SU-DHL-6 (cell line): ENCODE results near the gene DCK.

Experiments used
- EZH2phosphoT487 ChIP-seq: fragments of 200-600 bp; sonication (generic), shearing (Covaris generic); conservative IDR thresholded peaks from 2 replicates; pipeline ENCODE4 v1.6.1; 2018; ENCODE audit warnings: mild to moderate bottlenecking, antibody characterized with exemption, low read length, moderate library complexity, mixed read lengths
- TF ChIP-seq, protein P1 (sequence below): fragments of 200-600 bp; sonication (generic); IDR thresholded peaks from one replicate; pipeline ENCODE4 v1.5.1; 2017; ENCODE audit warnings: antibody characterized with exemption, mild to moderate bottlenecking, low read length, moderate library complexity; ENCODE audit not compliant: insufficient read depth, poor library complexity, severe bottlenecking

DNA sequence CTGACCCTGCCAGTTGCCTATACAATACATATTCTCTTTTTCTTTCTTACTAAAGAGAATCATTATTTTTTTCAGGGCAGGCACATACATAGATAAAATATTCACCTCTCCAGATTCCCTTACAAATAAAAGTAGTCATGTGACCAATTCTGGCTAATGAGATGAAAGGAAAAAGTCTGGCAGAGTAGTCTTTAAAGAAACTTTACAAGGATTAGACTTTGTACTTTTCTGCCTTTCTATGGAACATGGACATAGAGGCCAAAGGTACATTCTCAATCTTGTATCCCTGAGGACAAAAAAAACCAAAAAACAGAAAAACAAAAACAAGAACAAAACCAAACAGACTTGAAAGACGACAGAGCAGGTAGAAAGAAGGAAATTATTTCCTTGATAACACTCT is 75.6 kb downstream of the DCK start:
- TF ChIP-seq, protein P1, sequence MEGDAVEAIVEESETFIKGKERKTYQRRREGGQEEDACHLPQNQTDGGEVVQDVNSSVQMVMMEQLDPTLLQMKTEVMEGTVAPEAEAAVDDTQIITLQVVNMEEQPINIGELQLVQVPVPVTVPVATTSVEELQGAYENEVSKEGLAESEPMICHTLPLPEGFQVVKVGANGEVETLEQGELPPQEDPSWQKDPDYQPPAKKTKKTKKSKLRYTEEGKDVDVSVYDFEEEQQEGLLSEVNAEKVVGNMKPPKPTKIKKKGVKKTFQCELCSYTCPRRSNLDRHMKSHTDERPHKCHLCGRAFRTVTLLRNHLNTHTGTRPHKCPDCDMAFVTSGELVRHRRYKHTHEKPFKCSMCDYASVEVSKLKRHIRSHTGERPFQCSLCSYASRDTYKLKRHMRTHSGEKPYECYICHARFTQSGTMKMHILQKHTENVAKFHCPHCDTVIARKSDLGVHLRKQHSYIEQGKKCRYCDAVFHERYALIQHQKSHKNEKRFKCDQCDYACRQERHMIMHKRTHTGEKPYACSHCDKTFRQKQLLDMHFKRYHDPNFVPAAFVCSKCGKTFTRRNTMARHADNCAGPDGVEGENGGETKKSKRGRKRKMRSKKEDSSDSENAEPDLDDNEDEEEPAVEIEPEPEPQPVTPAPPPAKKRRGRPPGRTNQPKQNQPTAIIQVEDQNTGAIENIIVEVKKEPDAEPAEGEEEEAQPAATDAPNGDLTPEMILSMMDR: no peak
- TF ChIP-seq EZH2phosphoT487: no peak
